ENCODE measurements around the gene GORAB. TPM values are rescaled to one million over a fixed set of nuclear protein-coding genes. Genes with fewer than 3 reads are reported as not detected.

GORAB gene
- total RNA-seq (2013): 14.6 TPM
- polyA plus RNA-seq (10 to 100 TPM in 1 of 3 donors, 1 to 10 TPM in 1, under 1 TPM in 1; 0.86 to 17.5 (median 3.3) TPM), polyA minus RNA-seq (1.8 and 4.3 TPM in 2 replicates), total RNA-seq (3.4 to 26.9 (median 8.5) reads per million in 11 experiments)

DNA sequence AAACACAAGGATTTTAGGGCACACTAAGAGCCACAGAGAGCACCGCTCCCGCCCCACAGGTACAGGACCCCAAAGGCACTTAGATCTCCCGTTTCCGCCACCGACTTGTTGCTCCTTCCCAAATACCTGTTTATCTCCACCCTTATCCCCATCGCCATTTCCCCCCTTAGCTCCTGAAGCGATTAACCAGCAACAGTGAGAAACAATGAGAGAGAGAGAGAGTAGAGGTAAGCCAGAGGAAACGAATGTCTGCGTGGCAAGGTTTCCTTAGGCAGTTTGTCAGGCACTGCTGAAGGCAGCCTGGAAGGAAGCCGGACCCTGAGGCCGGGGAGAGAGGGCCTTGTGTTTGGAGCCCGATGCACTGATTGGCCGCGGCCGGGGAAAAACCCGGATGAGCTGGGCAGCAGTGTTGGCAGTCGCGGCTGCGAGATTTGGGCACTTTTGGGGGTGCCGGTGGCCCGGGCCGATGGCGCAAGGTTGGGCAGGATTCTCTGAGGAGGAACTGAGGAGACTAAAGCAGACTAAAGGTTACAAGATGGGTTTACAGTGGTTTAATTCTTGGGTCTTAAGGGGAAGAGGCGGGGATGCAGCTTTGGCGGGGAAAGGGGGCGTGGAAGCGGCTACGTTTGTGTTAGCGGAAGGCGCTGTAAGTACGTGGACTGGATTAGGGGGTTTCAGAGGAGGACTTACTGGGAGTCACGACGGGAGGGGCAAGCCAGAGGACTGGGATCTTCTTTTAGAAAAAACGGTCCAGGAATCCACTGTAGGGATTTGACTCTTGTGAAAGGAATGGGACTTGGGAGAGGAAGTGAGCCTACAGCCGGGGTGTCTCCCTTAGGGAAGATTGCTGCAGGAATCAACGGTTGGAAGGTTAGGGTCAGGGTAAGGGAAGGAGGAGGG lies at the start of gene GORAB:
Gene GORAB, plus strand, starts transcription at position 409 of the 900 bp plus-strand sequence. Its CDS starts 58 bp downstream, at position 467.
- 0% methylated on average over 29 of the region's 36 CpGs for WGBS (ENCODE audit: insufficient coverage)
- Mint-ChIP-seq H3K4me3 (no peak within 1 kb of the TSS), H3K9me3 (no peaks in the 10 kb centered on the region), H3K4me1 (peaks cover 10% of the 10 kb centered on the region), H3K27me3 (ENCODE audit: low read depth in 3 of 3) (peaks cover 0 to 13% (median 3%) of the 10 kb centered on the region in 3 donors), H3K27ac (no peak within 1 kb of the TSS), H3K36me3 (peaks cover 8 to 10% of the 10 kb centered on the region in 2 donors)
- H3K9me3 ChIP-seq (replicated peaks in 1 of 2; ENCODE audit: control insufficient read depth in 1 of 2, insufficient read depth in 1 of 2, low read length in 2 of 2): no peaks in the 10 kb centered on the region
- peak within 1 kb of the TSS; percentile 81 for H2AFZ ChIP-seq (ENCODE audit: insufficient read depth, low read depth, low read length, poor library complexity, severe bottlenecking)
- H3K9ac ChIP-seq (ENCODE audit: insufficient read depth, low read length, poor library complexity, severe bottlenecking): peak within 1 kb of the TSS; percentile 83
- DNase-seq: peak; percentile 85 to 93 (median 88)
- TF ChIP-seq, protein P1, sequence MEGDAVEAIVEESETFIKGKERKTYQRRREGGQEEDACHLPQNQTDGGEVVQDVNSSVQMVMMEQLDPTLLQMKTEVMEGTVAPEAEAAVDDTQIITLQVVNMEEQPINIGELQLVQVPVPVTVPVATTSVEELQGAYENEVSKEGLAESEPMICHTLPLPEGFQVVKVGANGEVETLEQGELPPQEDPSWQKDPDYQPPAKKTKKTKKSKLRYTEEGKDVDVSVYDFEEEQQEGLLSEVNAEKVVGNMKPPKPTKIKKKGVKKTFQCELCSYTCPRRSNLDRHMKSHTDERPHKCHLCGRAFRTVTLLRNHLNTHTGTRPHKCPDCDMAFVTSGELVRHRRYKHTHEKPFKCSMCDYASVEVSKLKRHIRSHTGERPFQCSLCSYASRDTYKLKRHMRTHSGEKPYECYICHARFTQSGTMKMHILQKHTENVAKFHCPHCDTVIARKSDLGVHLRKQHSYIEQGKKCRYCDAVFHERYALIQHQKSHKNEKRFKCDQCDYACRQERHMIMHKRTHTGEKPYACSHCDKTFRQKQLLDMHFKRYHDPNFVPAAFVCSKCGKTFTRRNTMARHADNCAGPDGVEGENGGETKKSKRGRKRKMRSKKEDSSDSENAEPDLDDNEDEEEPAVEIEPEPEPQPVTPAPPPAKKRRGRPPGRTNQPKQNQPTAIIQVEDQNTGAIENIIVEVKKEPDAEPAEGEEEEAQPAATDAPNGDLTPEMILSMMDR (IDR thresholded peaks at IDR 0.05): no peak
- H3K27me3 ChIP-seq (ENCODE audit: control insufficient read depth in 2 of 2, insufficient read depth in 2 of 2, low read length in 2 of 2): peaks cover 2% of the 10 kb centered on the region in 2 donors
- H3K27ac ChIP-seq (ENCODE audit: low read depth in 1 of 2, low read length in 2 of 2): peak within 1 kb of the TSS; percentile 90 to 94
- peak within 1 kb of the TSS; percentile 79 for H3K4me2 ChIP-seq (replicated peaks; ENCODE audit: extremely low read depth, low read length, poor library complexity, severe bottlenecking)
- peaks cover 48% of the 10 kb centered on the region for H3K79me2 ChIP-seq (ENCODE audit: insufficient read depth, low read length)
- peaks cover 15 to 19% of the 10 kb centered on the region in 2 donors for H3K4me1 ChIP-seq (ENCODE audit: control insufficient read depth in 1 of 2, insufficient read depth in 2 of 2, low read length in 2 of 2)
- intact Hi-C loops (cut with micrococcal nuclease): loop anchor here in 1 of 2 donors (10.0 kb wide), 2 partner anchors 457 to 637 kb away; partner anchors contain the start of genes KIFAP3 and SCYL3
- peak within 1 kb of the TSS; percentile 72 to 93 (median 79) for H3K4me3 ChIP-seq (replicated peaks in 1 of 3; ENCODE audit: low read depth in 2 of 3, low read length in 3 of 3)
- H3K36me3 ChIP-seq (replicated peaks in 1 of 2; ENCODE audit: control insufficient read depth in 1 of 2, insufficient read depth in 2 of 2, low read length in 2 of 2): peaks cover 2 to 4% of the 10 kb centered on the region in 2 donors
- peaks cover 10% of the 10 kb centered on the region for H4K20me1 ChIP-seq (ENCODE audit: insufficient read depth, low read length)

DNA sequence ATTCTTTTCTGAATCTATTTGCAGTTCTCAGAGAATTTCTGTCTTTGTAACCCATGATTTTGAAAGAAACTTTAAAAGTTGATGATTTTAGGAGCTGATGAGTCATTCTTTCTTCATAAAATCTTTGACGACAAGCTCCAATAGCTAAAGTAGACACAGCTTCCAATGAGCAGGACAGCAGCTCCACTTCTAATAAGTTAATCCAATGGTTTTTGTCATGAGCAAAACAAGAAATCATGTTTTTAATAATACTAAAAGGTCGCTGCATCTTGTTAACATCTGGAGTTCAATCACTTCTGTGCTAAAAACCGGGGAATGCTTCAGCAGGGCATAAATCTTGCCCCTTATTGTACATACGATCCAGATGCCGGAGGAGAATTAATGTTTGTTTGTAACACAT lies 48.9 kb upstream of the GORAB start:
- Histone ChIP-seq H2AFZ (ENCODE audit: insufficient read depth, low read depth, low read length, poor library complexity, severe bottlenecking) (no peak overlapping the region), H3K4me1 (ENCODE audit: control insufficient read depth in 1 of 2, insufficient read depth in 2 of 2, low read length in 2 of 2) (no peaks in the 10 kb centered on the region), H3K4me2 (replicated peaks; ENCODE audit: extremely low read depth, low read length, poor library complexity, severe bottlenecking) (no peak overlapping the region), H3K27ac (ENCODE audit: low read depth in 1 of 2, low read length in 2 of 2) (no peak overlapping the region), H3K4me3 (replicated peaks in 1 of 3; ENCODE audit: low read depth in 2 of 3, low read length in 3 of 3) (no peak overlapping the region), H3K9ac (ENCODE audit: insufficient read depth, low read length, poor library complexity, severe bottlenecking) (no peak overlapping the region), H3K9me3 (replicated peaks in 1 of 2; ENCODE audit: control insufficient read depth in 1 of 2, insufficient read depth in 1 of 2, low read length in 2 of 2) (peaks cover 0 to 2% of the 10 kb centered on the region in 2 donors), H3K36me3 (replicated peaks in 1 of 2; ENCODE audit: control insufficient read depth in 1 of 2, insufficient read depth in 2 of 2, low read length in 2 of 2) (no peaks in the 10 kb centered on the region), H4K20me1 (ENCODE audit: insufficient read depth, low read length) (no peaks in the 10 kb centered on the region), H3K79me2 (ENCODE audit: insufficient read depth, low read length) (no peaks in the 10 kb centered on the region), H3K27me3 (ENCODE audit: control insufficient read depth in 2 of 2, insufficient read depth in 2 of 2, low read length in 2 of 2) (no peaks in the 10 kb centered on the region)
- Mint-ChIP-seq H3K4me1 (no peaks in the 10 kb centered on the region), H3K4me3 (no peak overlapping the region), H3K27ac (no peak overlapping the region), H3K36me3 (no peaks in the 10 kb centered on the region), H3K27me3 (ENCODE audit: low read depth in 3 of 3) (peaks cover 0 to 2% (median 0%) of the 10 kb centered on the region in 3 donors), H3K9me3 (peaks cover 0 to 9% (median 4%) of the 10 kb centered on the region in 7 donors)
- intact Hi-C loops (cut with micrococcal nuclease): no loop called here
- DNase-seq: no peak
- WGBS (ENCODE audit: insufficient coverage): 100% methylated on average over 2 of the region's 5 CpGs
- TF ChIP-seq, protein P1 (IDR thresholded peaks at IDR 0.05): no peak
